CD14-positive monocyte (primary cell): Measurements from ENCODE around the gene TBXAS1. TPM values are rescaled to one million over a fixed set of nuclear protein-coding genes. Genes with fewer than 3 reads are reported as not detected.
A peak's percentile ranks its signal among the peaks of the same experiment; 100 is the strongest.

Experiments used
- DNase-seq, 3 donors: peaks; one replicate each; pipeline ENCODE4 v3.0.0-alpha.2; 2011 to 2022
- H2AFZ ChIP-seq: 2 replicates; pipeline ENCODE4 v1.6.0; 2012; ENCODE audit warnings: mild to moderate bottlenecking, low read depth, low read length, inconsistent platforms; ENCODE audit not compliant: insufficient read depth, poor library complexity, severe bottlenecking
- H3K27ac ChIP-seq, 2 donors: 1 replicate in 1 of 2; 2 replicates in 1 of 2; pipeline ENCODE4 v1.5.1; 2012 to 2013; ENCODE audit warnings: low read length in 2 of 2, control low read depth in 1 of 2, inconsistent platforms in 1 of 2, low read depth in 1 of 2, mild to moderate bottlenecking in 1 of 2
- H3K27me3 ChIP-seq, 2 donors: one replicate each; pipeline versions ENCODE4 v1.6.0 to v1.6.1; 2011 to 2013; ENCODE audit warnings: low read length in 2 of 2; ENCODE audit not compliant: control insufficient read depth in 2 of 2, insufficient read depth in 2 of 2
- H3K36me3 ChIP-seq, 2 donors: replicated peaks in 1 of 2; 1 replicate in 1 of 2; 2 replicates in 1 of 2; pipeline versions ENCODE4 v1.5.1 to v1.6.1; 2012 to 2013; ENCODE audit warnings: low read length in 2 of 2, control low read depth in 1 of 2, inconsistent platforms in 1 of 2, mild to moderate bottlenecking in 1 of 2; ENCODE audit not compliant: insufficient read depth in 2 of 2, control insufficient read depth in 1 of 2
- H3K4me1 ChIP-seq, 2 donors: 1 replicate in 1 of 2; 2 replicates in 1 of 2; pipeline versions ENCODE4 v1.5.1 to v1.6.1; 2012 to 2013; ENCODE audit warnings: low read length in 2 of 2, control low read depth in 1 of 2, inconsistent platforms in 1 of 2, mild to moderate bottlenecking in 1 of 2, moderate library complexity in 1 of 2; ENCODE audit not compliant: insufficient read depth in 2 of 2, control insufficient read depth in 1 of 2
- H3K4me2 ChIP-seq: replicated peaks from 2 replicates; pipeline ENCODE3; 2012; ENCODE audit warnings: low read length, moderate library complexity, mild to moderate bottlenecking; ENCODE audit not compliant: poor library complexity, severe bottlenecking; ENCODE audit errors: extremely low read depth
- H3K4me3 ChIP-seq, 3 experiments: fragments of 200-600 bp in 1 of 3; sonication (generic) in 1 of 3; replicated peaks in 1 of 3; 1 replicate in 2 of 3; 2 replicates in 1 of 3; pipeline ENCODE4 v1.5.1; 2011 to 2013; ENCODE audit warnings: low read length in 3 of 3, mild to moderate bottlenecking in 3 of 3, control low read depth in 2 of 3, low read depth in 2 of 3, inconsistent platforms in 1 of 3, moderate library complexity in 1 of 3
- H3K79me2 ChIP-seq: 2 replicates; pipeline ENCODE4 v1.6.0; 2012; ENCODE audit warnings: mild to moderate bottlenecking, control low read depth, inconsistent platforms, low read length, moderate library complexity; ENCODE audit not compliant: insufficient read depth
- H3K9ac ChIP-seq: 2 replicates; pipeline ENCODE4 v1.6.0; 2017; ENCODE audit warnings: low read length, mild to moderate bottlenecking; ENCODE audit not compliant: insufficient read depth, poor library complexity, severe bottlenecking
- H3K9me3 ChIP-seq, 2 donors: replicated peaks in 1 of 2; 1 replicate in 1 of 2; 2 replicates in 1 of 2; pipeline versions ENCODE4 v1.5.1 to v1.6.1; 2012 to 2013; ENCODE audit warnings: low read length in 2 of 2, control low read depth in 1 of 2; ENCODE audit not compliant: control insufficient read depth in 1 of 2, insufficient read depth in 1 of 2
- H4K20me1 ChIP-seq: 2 replicates; pipeline ENCODE4 v1.6.0; 2012; ENCODE audit warnings: mild to moderate bottlenecking, low read length, control low read depth, moderate library complexity; ENCODE audit not compliant: insufficient read depth
- H3K27ac Mint-ChIP-seq, 7 donors: one replicate each; pipeline ENCODE4 v1.8.0; 2020; ENCODE audit warnings: mild to moderate bottlenecking in 7 of 7, mixed read lengths in 7 of 7, moderate library complexity in 6 of 7, inconsistent platforms in 2 of 7
- H3K27me3 Mint-ChIP-seq, 3 donors: one replicate each; pipeline ENCODE4 v1.8.0; 2021 to 2022; ENCODE audit warnings: low read depth in 3 of 3, mild to moderate bottlenecking in 3 of 3, mixed read lengths in 3 of 3, moderate library complexity in 3 of 3, inconsistent platforms in 1 of 3
- H3K36me3 Mint-ChIP-seq, 2 donors: one replicate each; pipeline ENCODE4 v1.8.0; 2020; ENCODE audit warnings: mixed read lengths in 2 of 2, inconsistent platforms in 1 of 2, mild to moderate bottlenecking in 1 of 2
- H3K4me1 Mint-ChIP-seq: one replicate; pipeline ENCODE4 v1.8.0; 2020; ENCODE audit warnings: mild to moderate bottlenecking, mixed read lengths
- H3K4me3 Mint-ChIP-seq, 2 donors: one replicate each; pipeline ENCODE4 v1.8.0; 2020; ENCODE audit warnings: mild to moderate bottlenecking in 2 of 2, mixed read lengths in 2 of 2, moderate library complexity in 1 of 2
- H3K9me3 Mint-ChIP-seq, 7 donors: one replicate each; pipeline ENCODE4 v1.8.0; 2020 to 2022; ENCODE audit warnings: mixed read lengths in 7 of 7, mild to moderate bottlenecking in 6 of 7, moderate library complexity in 6 of 7, inconsistent platforms in 2 of 7
- CTCF ChIP-seq: fragments of 200-600 bp; IDR thresholded peaks from one replicate; pipeline ENCODE4 v1.8.0; 2022; ENCODE audit warnings: antibody characterized with exemption, mild to moderate bottlenecking
- WGBS: methylation state at CpG from one replicate; pipeline ENCODE4 v1.1.5; 2013; ENCODE audit warnings: missing lambda C conversion rate; ENCODE audit not compliant: insufficient coverage; 5-methylcytosine and 5-hydroxymethylcytosine counted together
- intact Hi-C, 2 donors: fragments of 100-400 bp; cut with micrococcal nuclease; formaldehyde crosslinking; loops; one replicate each; pipeline versions ENCODE4 v1.15.0 to v1.15.1; 2023
- polyA plus RNA-seq, 3 donors: library from polyadenylated mRNA; depleted of rRNA in 1 of 3; unstranded in 2 of 3; stranded (reverse) in 1 of 3; fragments of 300-500 nt in 2 of 3; fragments of >200 nt in 1 of 3; fragmentation: Illumina TruSeq in 2 of 3; gene quantifications; 1 replicate in 2 of 3; 2 replicates in 1 of 3; pipeline ENCODE4 v1.2.3, GENCODE V29; 2012 to 2021

The TBXAS1 gene
- polyA plus RNA-seq, 3 donors, result 289 to 335 (median 298) TPM

- H3K9me3 ChIP-seq, result no peaks in the 10 kb centered on the region
- H3K4me3 ChIP-seq, result no peak overlapping the region
- Mint-ChIP-seq H3K4me1 (peaks cover 9% of the 10 kb centered on the region), H3K36me3 (peaks cover 58 to 90% of the 10 kb centered on the region in 2 donors), H3K27me3 (peaks cover 0 to 4% (median 0%) of the 10 kb centered on the region in 3 donors), H3K4me3 (no peak overlapping the region), H3K27ac (peak overlapping the region in 1 of 7 donors; percentile 69), H3K9me3 (no peaks in the 10 kb centered on the region)
- DNase-seq, result no peak
- no peaks in the 10 kb centered on the region for H3K27me3 ChIP-seq
- H3K9ac ChIP-seq, result no peak overlapping the region
- no peaks in the 10 kb centered on the region for H3K79me2 ChIP-seq
- H3K27ac ChIP-seq, result no peak overlapping the region
- no peak overlapping the region for H2AFZ ChIP-seq
- H3K4me2 ChIP-seq, result no peak overlapping the region
- H3K4me1 ChIP-seq, result no peaks in the 10 kb centered on the region
- peaks cover 98% of the 10 kb centered on the region for H4K20me1 ChIP-seq
- 97% methylated on average over 5 of the region's 9 CpGs for WGBS
- H3K36me3 ChIP-seq, result peaks cover 28 to 89% of the 10 kb centered on the region in 2 donors
- no peak for TF ChIP-seq CTCF
- intact Hi-C loops, result no loop called here
Observed at GRCh38 chr7:139982927-139983920, 154.2 kb downstream of the TBXAS1 start.

GRCh38 chr7:139984642-139985539, 155.8 kb downstream of the TBXAS1 start:
- peak; percentile 12 for TF ChIP-seq CTCF
- Histone ChIP-seq H3K27ac (no peak overlapping the region), H3K4me1 (no peaks in the 10 kb centered on the region), H3K79me2 (no peaks in the 10 kb centered on the region), H3K4me2 (no peak overlapping the region), H3K36me3 (peaks cover 44 to 94% of the 10 kb centered on the region in 2 donors), H3K9me3 (no peaks in the 10 kb centered on the region), H3K27me3 (no peaks in the 10 kb centered on the region), H3K9ac (no peak overlapping the region), H3K4me3 (no peak overlapping the region), H2AFZ (no peak overlapping the region), H4K20me1 (peaks cover 99% of the 10 kb centered on the region)
- intact Hi-C loops, result no loop called here
- Mint-ChIP-seq H3K9me3 (no peaks in the 10 kb centered on the region), H3K4me1 (peaks cover 9% of the 10 kb centered on the region), H3K36me3 (peaks cover 67 to 93% of the 10 kb centered on the region in 2 donors), H3K27me3 (peaks cover 0 to 4% (median 0%) of the 10 kb centered on the region in 3 donors), H3K27ac (no peak overlapping the region), H3K4me3 (no peak overlapping the region)
- no peak for DNase-seq
- 94% methylated on average over 3 of the region's 8 CpGs for WGBS
